Mucosa of descending colon (tissue), 3 donors: Measurements from ENCODE around the gene BMP5. TPM values are rescaled to one million over a fixed set of nuclear protein-coding genes. Genes with fewer than 3 reads are reported as not detected.

Experiments
- ATAC-seq: fragments of 200-7000 bp; cut with Tn5 transposase; one replicate; pipeline ENCODE4 v1.9.1; 2020; ENCODE audit warnings: mild to moderate bottlenecking, moderate library complexity
- DNase-seq, 3 donors: peaks; one replicate each; pipeline ENCODE4 v3.0.0-alpha.2; 2020
- H3K36me3 ChIP-seq: fragments of 200-600 bp; one replicate; pipeline ENCODE4 v1.8.0; 2021; ENCODE audit warnings: low read depth, mild to moderate bottlenecking
- H3K4me1 ChIP-seq: fragments of 200-600 bp; one replicate; pipeline ENCODE4 v1.8.0; 2021; ENCODE audit warnings: low read depth, mild to moderate bottlenecking
- H3K4me3 ChIP-seq: fragments of 200-600 bp; one replicate; pipeline ENCODE4 v1.8.0; 2021; ENCODE audit warnings: mild to moderate bottlenecking
- H3K9me3 ChIP-seq: fragments of 200-600 bp; one replicate; pipeline ENCODE4 v1.8.0; 2021; ENCODE audit warnings: mild to moderate bottlenecking
- intact Hi-C, 2 donors: fragments of 100-400 bp; cut with DNase I in 1 of 2; cut with micrococcal nuclease in 1 of 2; formaldehyde crosslinking; loops; one replicate each; pipeline versions ENCODE4 v1.11.0 to v1.11.1; 2022; cut with DNase I, micrococcal nuclease
- total RNA-seq, 3 donors: library from RNA; stranded (reverse); fragmentation: NEBNext Ultra II Directional in 2 of 3; extraction: Animal tissue kit (Norgen Biotek cat#: 25700) in 2 of 3; gene quantifications; one replicate each; pipeline versions ENCODE4 v1.2.1 to v1.2.4, GENCODE V29; 2021 to 2023
- TF ChIP-seq, protein P1 (sequence below): fragments of 200-600 bp; IDR thresholded peaks from one replicate; pipeline ENCODE4 v1.8.0; 2022; ENCODE audit warnings: antibody characterized with exemption, mild to moderate bottlenecking
- donor health status: DM: no; HTN: no; CAD: no; lungs with moderate emphysema.
- donor health status: DM: no; HTN: no; CAD: no.
- donor health status: DM: no; HTN: yes; CAD: no.

Gene BMP5
- total RNA-seq, 3 donors from 2014 or later: 1.6 to 3.4 (median 3.3) TPM

DNA sequence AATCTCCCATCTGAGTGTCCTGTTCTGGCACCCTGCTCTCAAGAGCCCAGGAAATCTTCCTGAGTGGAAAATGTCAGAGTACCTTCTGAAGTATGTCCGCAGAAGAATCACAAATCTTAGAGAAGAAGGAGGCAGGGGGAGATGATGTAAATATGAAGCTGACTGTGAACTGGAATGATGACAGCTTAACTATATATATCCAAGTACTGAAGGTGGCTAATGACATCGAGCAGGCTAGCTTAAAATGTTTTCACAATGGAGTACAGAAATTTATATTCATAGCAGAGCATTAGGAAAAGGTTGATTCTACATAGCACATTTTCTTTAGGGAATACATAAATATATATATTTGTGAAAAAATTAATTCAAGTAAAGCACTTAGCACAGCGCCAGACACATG, 64.3 kb downstream of the BMP5 start:
- DNase-seq (no peak), ATAC-seq (no peak)
- TF ChIP-seq, protein P1, sequence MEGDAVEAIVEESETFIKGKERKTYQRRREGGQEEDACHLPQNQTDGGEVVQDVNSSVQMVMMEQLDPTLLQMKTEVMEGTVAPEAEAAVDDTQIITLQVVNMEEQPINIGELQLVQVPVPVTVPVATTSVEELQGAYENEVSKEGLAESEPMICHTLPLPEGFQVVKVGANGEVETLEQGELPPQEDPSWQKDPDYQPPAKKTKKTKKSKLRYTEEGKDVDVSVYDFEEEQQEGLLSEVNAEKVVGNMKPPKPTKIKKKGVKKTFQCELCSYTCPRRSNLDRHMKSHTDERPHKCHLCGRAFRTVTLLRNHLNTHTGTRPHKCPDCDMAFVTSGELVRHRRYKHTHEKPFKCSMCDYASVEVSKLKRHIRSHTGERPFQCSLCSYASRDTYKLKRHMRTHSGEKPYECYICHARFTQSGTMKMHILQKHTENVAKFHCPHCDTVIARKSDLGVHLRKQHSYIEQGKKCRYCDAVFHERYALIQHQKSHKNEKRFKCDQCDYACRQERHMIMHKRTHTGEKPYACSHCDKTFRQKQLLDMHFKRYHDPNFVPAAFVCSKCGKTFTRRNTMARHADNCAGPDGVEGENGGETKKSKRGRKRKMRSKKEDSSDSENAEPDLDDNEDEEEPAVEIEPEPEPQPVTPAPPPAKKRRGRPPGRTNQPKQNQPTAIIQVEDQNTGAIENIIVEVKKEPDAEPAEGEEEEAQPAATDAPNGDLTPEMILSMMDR: no peak
- H3K4me1 ChIP-seq: no peaks in the 10 kb centered on the region
- H3K36me3 ChIP-seq: no peaks in the 10 kb centered on the region
- H3K4me3 ChIP-seq: no peak overlapping the region
- intact Hi-C loops: no loop called here
- no peaks in the 10 kb centered on the region for H3K9me3 ChIP-seq

DNA sequence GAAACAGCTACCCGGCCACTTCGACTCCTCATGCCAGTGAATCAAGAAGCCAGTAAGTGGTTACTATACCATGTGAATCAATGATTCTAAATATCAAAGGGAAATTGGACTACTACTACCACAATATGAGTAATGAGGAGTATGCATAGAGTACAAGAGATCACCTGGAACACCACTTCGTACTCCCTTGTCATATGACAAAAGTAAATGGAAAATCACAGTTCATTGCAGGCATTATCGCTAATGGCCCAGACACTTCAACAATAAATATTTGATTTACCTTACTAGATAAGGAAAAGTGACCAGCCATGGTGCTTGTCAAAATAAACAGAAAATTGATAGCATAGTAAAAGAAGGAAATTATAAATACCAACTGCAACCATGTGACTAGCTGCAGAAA, 73.1 kb downstream of the BMP5 start:
- TF ChIP-seq, protein P1: no peak
- intact Hi-C loops: no loop called here
- DNase-seq (no peak), ATAC-seq (no peak)
- Histone ChIP-seq H3K36me3 (no peaks in the 10 kb centered on the region), H3K4me1 (no peaks in the 10 kb centered on the region), H3K4me3 (no peak overlapping the region), H3K9me3 (no peaks in the 10 kb centered on the region)

DNA sequence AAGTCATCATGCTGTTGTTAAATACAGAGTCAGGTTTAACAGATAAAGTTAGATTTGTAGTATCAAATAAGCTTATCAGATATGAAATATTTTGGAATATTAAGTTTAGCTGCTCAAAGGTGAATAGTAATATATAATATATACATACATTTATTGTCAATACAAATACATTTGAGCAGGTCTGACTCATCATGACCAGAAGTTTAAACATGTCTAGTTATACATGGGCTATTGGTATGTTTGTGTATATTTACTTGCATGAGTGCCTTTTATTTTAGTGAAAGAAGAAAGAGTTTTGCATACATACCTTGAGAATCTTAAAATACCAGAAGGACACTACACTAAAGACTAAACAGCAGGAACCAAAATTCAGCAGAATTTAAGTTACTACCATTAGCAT, 76.8 kb downstream of the BMP5 start:
- DNase-seq (no peak), ATAC-seq (no peak)
- Histone ChIP-seq H3K36me3 (no peaks in the 10 kb centered on the region), H3K9me3 (no peaks in the 10 kb centered on the region), H3K4me3 (no peak overlapping the region), H3K4me1 (no peaks in the 10 kb centered on the region)
- TF ChIP-seq, protein P1: no peak
- intact Hi-C loops: no loop called here

DNA sequence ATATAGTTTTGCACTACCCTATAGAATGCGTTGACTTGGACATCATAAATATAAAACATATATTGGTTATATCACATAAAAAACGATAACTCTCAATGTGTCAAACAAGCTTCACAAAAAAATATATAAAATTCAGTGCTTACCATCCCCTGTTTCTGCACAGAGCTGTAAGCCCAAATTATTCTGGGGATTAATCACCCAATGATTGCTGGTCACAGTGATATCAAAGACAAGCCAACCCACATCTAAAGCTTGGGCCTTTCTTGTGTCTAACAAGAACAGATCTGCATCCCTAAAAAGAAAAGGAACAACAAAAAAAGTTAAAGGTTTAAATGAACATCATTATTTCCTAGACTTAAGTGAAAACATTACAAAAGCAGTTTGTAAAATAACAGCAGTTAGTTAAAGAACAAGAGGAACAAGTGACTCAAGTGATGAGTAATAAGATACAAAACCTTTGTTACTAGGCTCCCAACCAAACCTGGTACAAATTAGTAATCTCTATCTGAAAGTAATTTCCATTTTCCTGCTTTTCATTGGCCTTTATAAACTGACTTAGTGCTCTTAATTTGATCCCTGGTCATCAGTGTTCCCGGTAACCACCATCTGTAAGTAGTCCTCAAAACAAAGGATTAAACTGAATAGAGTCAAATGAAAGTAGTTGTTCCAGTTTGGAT, 81.1 kb downstream of the BMP5 start:
- TF ChIP-seq, protein P1: no peak
- no peaks in the 10 kb centered on the region for H3K4me1 ChIP-seq
- intact Hi-C loops: no loop called here
- no peak for DNase-seq
- no peaks in the 10 kb centered on the region for H3K36me3 ChIP-seq
- H3K4me3 ChIP-seq: no peak overlapping the region
- no peaks in the 10 kb centered on the region for H3K9me3 ChIP-seq
- no peak for ATAC-seq

DNA sequence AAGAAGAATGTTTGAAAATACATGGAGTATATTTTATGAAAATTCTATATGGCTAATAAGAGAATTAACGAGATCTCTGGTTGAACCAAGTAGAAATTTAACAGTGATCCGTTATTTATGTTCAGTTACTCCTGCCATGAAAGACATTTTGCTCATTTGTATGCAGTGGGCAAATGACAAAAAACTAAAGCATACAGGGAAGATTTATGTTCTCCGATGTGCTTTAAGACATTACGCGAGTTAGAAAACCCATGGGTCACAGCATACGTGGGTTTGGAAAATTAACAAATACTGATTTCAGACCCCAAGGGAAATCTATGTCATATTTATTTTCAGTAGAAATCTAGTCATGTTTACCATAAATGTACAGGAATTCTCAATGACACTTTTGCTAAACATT, 90.1 kb downstream of the BMP5 start:
- TF ChIP-seq, protein P1: no peak
- no peak for DNase-seq
- Histone ChIP-seq H3K4me3 (no peak overlapping the region), H3K9me3 (no peaks in the 10 kb centered on the region), H3K36me3 (no peaks in the 10 kb centered on the region), H3K4me1 (no peaks in the 10 kb centered on the region)
- ATAC-seq: no peak
- intact Hi-C loops: no loop called here

DNA sequence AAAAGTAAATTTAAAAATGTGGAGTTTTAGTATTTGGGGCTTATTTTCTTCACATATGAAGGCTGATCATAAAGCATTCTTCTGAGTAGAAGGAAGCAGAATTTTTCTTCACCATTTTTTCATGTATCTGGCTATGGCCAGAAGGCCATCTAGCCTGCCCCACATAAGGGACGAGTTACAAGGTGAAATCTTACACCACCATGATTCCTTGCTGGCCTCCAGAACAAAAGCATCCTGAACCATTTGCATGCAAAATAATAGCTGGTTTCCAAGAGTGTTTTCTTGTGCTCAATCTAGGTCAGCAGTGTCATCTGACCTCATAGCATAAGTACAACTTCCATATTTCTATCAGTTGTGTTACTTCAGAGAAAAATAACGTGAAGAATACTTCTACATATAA, 93.1 kb downstream of the BMP5 start:
- TF ChIP-seq, protein P1: no peak
- Histone ChIP-seq H3K9me3 (no peaks in the 10 kb centered on the region), H3K36me3 (no peaks in the 10 kb centered on the region), H3K4me1 (no peaks in the 10 kb centered on the region), H3K4me3 (no peak overlapping the region)
- ATAC-seq (no peak), DNase-seq (no peak)
- intact Hi-C loops: no loop called here
